ENCODE data around the gene PTP4A2. TPM values are rescaled to one million over a fixed set of nuclear protein-coding genes. Genes with fewer than 3 reads are reported as not detected.
A peak's percentile ranks its signal among the peaks of the same experiment; 100 is the strongest.

Gene PTP4A2
- total RNA-seq, 3 donors from 2014 or later: 225 to 271 (median 252) TPM

- DNase-seq (ENCODE audit: low spot score in 2 of 2): no peak
- intact Hi-C loops (cut with DNase I; ENCODE audit: low total_unique reads): no loop called here
- Histone ChIP-seq H3K27ac (no peak overlapping the region), H3K4me3 (no peak overlapping the region), H3K4me1 (no peaks in the 10 kb centered on the region), H3K36me3 (no peaks in the 10 kb centered on the region), H3K9me3 (no peaks in the 10 kb centered on the region), H3K27me3 (no peaks in the 10 kb centered on the region)
- TF ChIP-seq POLR2A (IDR thresholded peaks at IDR 0.05) (no peak), POLR2AphosphoS5 (IDR thresholded peaks at IDR 0.05) (no peak), CTCF (IDR thresholded peaks at IDR 0.05) (no peak)
Observed at GRCh38 chr1:31981972-31982371, 43.8 kb upstream of the PTP4A2 start.

GRCh38 chr1:31981456-31981839 lies 43.3 kb upstream of the PTP4A2 start:
- no peaks in the 10 kb centered on the region for H3K36me3 ChIP-seq
- H3K27ac ChIP-seq: no peak overlapping the region
- H3K4me3 ChIP-seq: no peak overlapping the region
- H3K4me1 ChIP-seq: no peaks in the 10 kb centered on the region
- no peak for TF ChIP-seq CTCF (IDR thresholded peaks at IDR 0.05)
- TF ChIP-seq POLR2AphosphoS5 (IDR thresholded peaks at IDR 0.05): no peak
- TF ChIP-seq POLR2A (IDR thresholded peaks at IDR 0.05): no peak
- H3K9me3 ChIP-seq: no peaks in the 10 kb centered on the region
- intact Hi-C loops (cut with DNase I; ENCODE audit: low total_unique reads): no loop called here
- no peaks in the 10 kb centered on the region for H3K27me3 ChIP-seq
- no peak for DNase-seq (ENCODE audit: low spot score in 2 of 2)

DNA sequence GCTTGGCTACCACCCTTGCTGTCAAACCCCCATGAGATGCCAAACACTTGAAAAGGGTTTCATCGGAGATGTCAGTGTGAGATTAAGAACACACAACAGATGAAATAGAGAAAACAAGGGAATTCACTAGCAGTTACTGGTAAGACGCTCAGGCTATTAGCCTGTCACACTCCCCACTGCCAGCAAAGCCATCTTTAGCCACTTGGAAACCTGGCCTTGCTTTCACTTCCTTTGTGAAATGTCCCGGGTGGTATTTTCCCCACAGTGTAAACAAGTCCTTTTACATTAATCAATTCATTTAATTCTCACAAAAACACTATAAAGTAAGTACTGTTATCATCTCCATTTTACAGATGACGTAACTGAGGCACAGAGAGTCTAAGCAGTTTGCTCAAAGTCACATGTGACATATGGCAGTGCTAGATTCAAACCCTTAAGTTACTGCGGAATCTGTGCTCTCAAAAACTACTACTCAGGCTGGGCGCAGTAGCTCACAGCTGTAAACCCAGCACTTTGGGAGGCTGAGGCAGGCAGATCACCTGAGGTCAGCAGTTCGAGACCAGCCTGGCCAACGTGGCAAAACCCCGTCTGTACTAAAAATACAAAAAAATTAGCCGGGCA lies 42.8 kb upstream of the PTP4A2 start:
- intact Hi-C loops (cut with DNase I; ENCODE audit: low total_unique reads): no loop called here
- DNase-seq (ENCODE audit: low spot score in 2 of 2): no peak
- no peaks in the 10 kb centered on the region for H3K4me1 ChIP-seq

DNA sequence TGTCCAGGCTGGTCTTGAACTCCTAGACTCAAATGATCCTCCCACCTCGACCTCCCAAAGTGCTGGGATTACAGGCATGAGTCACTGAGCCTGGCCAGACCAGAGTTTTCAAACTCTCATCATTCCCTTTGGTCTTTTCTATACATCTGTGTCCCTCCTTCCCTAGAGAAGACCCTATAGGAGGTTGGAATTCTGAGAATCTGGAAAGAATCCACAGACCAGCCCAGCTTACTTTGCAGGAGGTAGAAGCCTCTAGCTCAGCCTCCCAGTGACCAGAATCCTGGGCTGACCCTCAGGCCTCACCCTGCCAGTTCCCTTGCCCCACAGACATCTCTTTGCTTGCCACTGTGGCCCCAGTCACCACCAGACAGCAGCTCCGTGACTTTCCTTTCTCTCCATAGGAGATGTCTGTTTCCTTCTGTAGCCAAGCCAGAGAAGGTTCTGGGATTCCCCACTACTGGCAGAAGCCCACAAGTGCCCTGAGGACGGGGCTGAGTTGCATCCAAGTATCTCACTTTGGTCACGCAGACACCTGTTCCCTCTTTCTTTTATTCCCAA lies 40.8 kb upstream of the PTP4A2 start:
- no peak for DNase-seq (ENCODE audit: low spot score in 2 of 2)
- Histone ChIP-seq H3K27ac (no peak overlapping the region), H3K27me3 (no peaks in the 10 kb centered on the region), H3K4me3 (no peak overlapping the region), H3K36me3 (no peaks in the 10 kb centered on the region), H3K4me1 (no peaks in the 10 kb centered on the region), H3K9me3 (no peaks in the 10 kb centered on the region)
- TF ChIP-seq POLR2AphosphoS5 (IDR thresholded peaks at IDR 0.05): no peak
- no peak for TF ChIP-seq POLR2A (IDR thresholded peaks at IDR 0.05)
- intact Hi-C loops (cut with DNase I; ENCODE audit: low total_unique reads): no loop called here

More for the DNA sequence above, 42.8 kb upstream of the PTP4A2 start:
- no peak overlapping the region for H3K27ac ChIP-seq
- no peaks in the 10 kb centered on the region for H3K9me3 ChIP-seq
- TF ChIP-seq POLR2A (IDR thresholded peaks at IDR 0.05) (no peak), POLR2AphosphoS5 (IDR thresholded peaks at IDR 0.05) (no peak), CTCF (IDR thresholded peaks at IDR 0.05) (no peak)
- H3K4me3 ChIP-seq: no peak overlapping the region
- no peaks in the 10 kb centered on the region for H3K27me3 ChIP-seq
- no peaks in the 10 kb centered on the region for H3K36me3 ChIP-seq

- intact Hi-C loops (cut with DNase I; ENCODE audit: low total_unique reads): no loop called here
- TF ChIP-seq POLR2AphosphoS5 (IDR thresholded peaks at IDR 0.05) (peak in 1 of 3 donors; percentile 26), POLR2A (IDR thresholded peaks at IDR 0.05) (no peak), CTCF (IDR thresholded peaks at IDR 0.05) (peak in 2 of 3 donors; percentile 14 to 40)
- peak overlapping the region; percentile 74 to 85 for H3K27ac ChIP-seq
- H3K27me3 ChIP-seq: no peaks in the 10 kb centered on the region
- no peaks in the 10 kb centered on the region for H3K9me3 ChIP-seq
- DNase-seq (ENCODE audit: low spot score in 2 of 2): no peak
- H3K4me3 ChIP-seq: peak overlapping the region in 1 of 3 donors; percentile 5
- no peaks in the 10 kb centered on the region for H3K4me1 ChIP-seq
- H3K36me3 ChIP-seq: no peaks in the 10 kb centered on the region
Observed at GRCh38 chr1:31977385-31978131, 39.4 kb upstream of the PTP4A2 start.

Data from breast epithelium (tissue), 4 donors.